Peyer's patch (tissue), 4 donors: Measurements from ENCODE around the gene HGFAC.

ENCODE experiments used
- POLR2A ChIP-seq, 2 donors: fragments of 450-650 bp; IDR thresholded peaks; one replicate each; pipeline ENCODE4 v1.5.1; 2017; ENCODE audit warnings: antibody characterized with exemption in 2 of 2, mild to moderate bottlenecking in 2 of 2, moderate library complexity in 2 of 2
- TF ChIP-seq, protein P1 (sequence below), 6 experiments: fragments of 450-650 bp in 4 of 6; fragments of 200-600 bp in 2 of 6; sonication (generic) in 1 of 6; IDR thresholded peaks; one replicate each; pipeline ENCODE4 v1.5.1; 2017 to 2019; ENCODE audit warnings: antibody characterized with exemption in 6 of 6, mild to moderate bottlenecking in 3 of 6, moderate library complexity in 1 of 6

DNA sequence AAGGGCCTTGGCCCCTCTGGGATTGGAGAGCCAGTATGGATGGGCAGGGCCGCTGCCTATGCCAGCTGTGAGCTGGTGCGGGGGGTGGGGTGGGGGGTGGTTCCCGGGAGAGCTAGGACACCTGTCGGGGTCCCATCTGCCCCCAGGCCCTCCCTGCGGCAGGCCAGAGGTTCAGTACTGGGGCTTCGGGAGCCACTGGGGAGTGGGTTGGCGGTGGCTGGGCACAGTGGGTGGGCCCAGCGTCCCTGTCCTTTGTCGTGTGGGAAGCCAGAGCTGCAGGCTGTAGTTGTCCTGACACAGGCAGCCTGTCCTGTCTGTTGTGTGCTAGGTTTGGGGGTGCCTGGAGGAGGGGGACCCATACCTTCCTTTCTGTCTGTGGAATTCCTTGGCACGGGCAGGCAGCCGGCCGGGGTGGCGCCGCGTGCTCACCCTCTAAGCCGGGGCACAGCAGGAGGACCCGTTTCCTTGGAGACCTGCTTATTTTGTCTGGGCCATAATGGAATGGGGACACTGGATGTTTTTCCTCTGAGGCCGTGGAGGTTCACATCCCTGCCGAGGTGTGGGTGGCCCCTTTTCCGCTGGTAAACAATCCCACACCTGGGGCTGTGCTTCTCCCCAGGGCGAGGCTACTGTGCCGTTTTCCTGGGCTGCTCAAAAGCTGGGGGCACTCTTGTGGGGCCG, 36.1 kb downstream of the HGFAC start:
- no peak for TF ChIP-seq POLR2A (IDR thresholded peaks at IDR 0.05)
- TF ChIP-seq, protein P1, sequence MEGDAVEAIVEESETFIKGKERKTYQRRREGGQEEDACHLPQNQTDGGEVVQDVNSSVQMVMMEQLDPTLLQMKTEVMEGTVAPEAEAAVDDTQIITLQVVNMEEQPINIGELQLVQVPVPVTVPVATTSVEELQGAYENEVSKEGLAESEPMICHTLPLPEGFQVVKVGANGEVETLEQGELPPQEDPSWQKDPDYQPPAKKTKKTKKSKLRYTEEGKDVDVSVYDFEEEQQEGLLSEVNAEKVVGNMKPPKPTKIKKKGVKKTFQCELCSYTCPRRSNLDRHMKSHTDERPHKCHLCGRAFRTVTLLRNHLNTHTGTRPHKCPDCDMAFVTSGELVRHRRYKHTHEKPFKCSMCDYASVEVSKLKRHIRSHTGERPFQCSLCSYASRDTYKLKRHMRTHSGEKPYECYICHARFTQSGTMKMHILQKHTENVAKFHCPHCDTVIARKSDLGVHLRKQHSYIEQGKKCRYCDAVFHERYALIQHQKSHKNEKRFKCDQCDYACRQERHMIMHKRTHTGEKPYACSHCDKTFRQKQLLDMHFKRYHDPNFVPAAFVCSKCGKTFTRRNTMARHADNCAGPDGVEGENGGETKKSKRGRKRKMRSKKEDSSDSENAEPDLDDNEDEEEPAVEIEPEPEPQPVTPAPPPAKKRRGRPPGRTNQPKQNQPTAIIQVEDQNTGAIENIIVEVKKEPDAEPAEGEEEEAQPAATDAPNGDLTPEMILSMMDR (IDR thresholded peaks at IDR 0.05) = no peak
